Measurements from ENCODE around the gene MMP25.

The MMP25 gene

GRCh38 chr16:3088450-3088849, 42.1 kb downstream of the MMP25 start:
- no peak overlapping the region for H3K27ac ChIP-seq
- no peak for DNase-seq (ENCODE audit: low read depth, low spot score)

GRCh38 chr16:3088925-3089716, 42.8 kb downstream of the MMP25 start:
- DNase-seq (ENCODE audit: low read depth, low spot score): no peak

GRCh38 chr16:3089717-3090592, 43.6 kb downstream of the MMP25 start:
- no peak overlapping the region for H3K27ac ChIP-seq
- no peak for DNase-seq (ENCODE audit: low read depth, low spot score)

More at GRCh38 chr16:3088925-3089716, 42.8 kb downstream of the MMP25 start:
- no peak overlapping the region for H3K27ac ChIP-seq

- H3K27ac ChIP-seq: no peak overlapping the region
- no peak for DNase-seq (ENCODE audit: low read depth, low spot score)
Observed at GRCh38 chr16:3091551-3091950, 45.2 kb downstream of the MMP25 start.

GRCh38 chr16:3092501-3092941, 46.2 kb downstream of the MMP25 start:
- H3K27ac ChIP-seq: no peak overlapping the region
- DNase-seq (ENCODE audit: low read depth, low spot score): no peak

GRCh38 chr16:3094289-3095027, 48.1 kb downstream of the MMP25 start:
- no peak overlapping the region for H3K27ac ChIP-seq
- no peak for DNase-seq (ENCODE audit: low read depth, low spot score)

GRCh38 chr16:3095869-3096268, 49.5 kb downstream of the MMP25 start:
- DNase-seq (ENCODE audit: low read depth, low spot score): no peak
- no peak overlapping the region for H3K27ac ChIP-seq

GRCh38 chr16:3096362-3096761, 50.0 kb downstream of the MMP25 start:
- DNase-seq (ENCODE audit: low read depth, low spot score): no peak
- H3K27ac ChIP-seq: no peak overlapping the region

GRCh38 chr16:3097266-3097665, 50.9 kb downstream of the MMP25 start:
- H3K27ac ChIP-seq: no peak overlapping the region
- no peak for DNase-seq (ENCODE audit: low read depth, low spot score)

GRCh38 chr16:3098459-3099394, 52.4 kb downstream of the MMP25 start, which contains the start of gene ZSCAN10:
TSS of gene ZSCAN10 (minus strand) at chr16:3099294. CDS start at chr16:3092937, 6,357 bp downstream.
- no peak for DNase-seq (ENCODE audit: low read depth, low spot score)
- H3K27ac ChIP-seq: no peak within 1 kb of the TSS

GRCh38 chr16:3099395-3099731, 53.0 kb downstream of the MMP25 start:
- DNase-seq (ENCODE audit: low read depth, low spot score): no peak

GRCh38 chr16:3099732-3100499, 53.6 kb downstream of the MMP25 start:
- no peak overlapping the region for H3K27ac ChIP-seq
- peak; percentile 65 for DNase-seq (ENCODE audit: low read depth, low spot score)

More at GRCh38 chr16:3099395-3099731, 53.0 kb downstream of the MMP25 start:
- no peak overlapping the region for H3K27ac ChIP-seq

- no peak overlapping the region for H3K27ac ChIP-seq
- DNase-seq (ENCODE audit: low read depth, low spot score): no peak
Observed at GRCh38 chr16:3101018-3101840, 54.9 kb downstream of the MMP25 start.

- H3K27ac ChIP-seq: no peak overlapping the region
- DNase-seq (ENCODE audit: low read depth, low spot score): no peak
Observed at GRCh38 chr16:3101841-3102470, 55.6 kb downstream of the MMP25 start.

- peak overlapping the region; percentile 32 for H3K27ac ChIP-seq
- DNase-seq (ENCODE audit: low read depth, low spot score): peak; percentile 61
Observed at GRCh38 chr16:3106205-3106928, 60.0 kb downstream of the MMP25 start.

All from epithelial cell of prostate (primary cell).